Measurements from ENCODE around the gene ALOX12B.
"Not testable (repeated sequence)": the region's sequence is repeated elsewhere in the genome, so short reads cannot be mapped to it uniquely, and the experiment has no call there.

Gene ALOX12B

GRCh38 chr17:8081876-8082275 lies 5.6 kb downstream of the ALOX12B start:
- DNase-seq = no peak

GRCh38 chr17:8080799-8081219 lies 6.7 kb downstream of the ALOX12B start:
- DNase-seq = no peak

GRCh38 chr17:8080208-8080798 lies 7.2 kb downstream of the ALOX12B start:
- no peak for DNase-seq

- peak; percentile 68 to 70 for DNase-seq
Observed at GRCh38 chr17:8079291-8080207, 8.0 kb downstream of the ALOX12B start.

GRCh38 chr17:8077939-8078338 lies 9.6 kb downstream of the ALOX12B start:
- not testable (repeated sequence) for DNase-seq

- no peak for DNase-seq
Observed at GRCh38 chr17:8076502-8077266, 10.8 kb downstream of the ALOX12B start.

- DNase-seq = no peak
Observed at GRCh38 chr17:8075574-8076342, 11.8 kb downstream of the ALOX12B start.

- DNase-seq = no peak
Observed at GRCh38 chr17:8075081-8075480, 12.4 kb downstream of the ALOX12B start.

GRCh38 chr17:8074554-8074953 lies 13.0 kb downstream of the ALOX12B start:
- DNase-seq = no peak

- peak; percentile 86 for DNase-seq
Observed at GRCh38 chr17:8073627-8074484, 13.7 kb downstream of the ALOX12B start.

- DNase-seq = peak; percentile 26 to 32
Observed at GRCh38 chr17:8072729-8073461, 14.6 kb downstream of the ALOX12B start.

- DNase-seq = no peak
Observed at GRCh38 chr17:8072341-8072728, 15.2 kb downstream of the ALOX12B start.

GRCh38 chr17:8071496-8071895 lies 16.0 kb downstream of the ALOX12B start:
- DNase-seq = no peak

- DNase-seq = no peak
Observed at GRCh38 chr17:8069587-8069860, 18.0 kb downstream of the ALOX12B start.

- DNase-seq = no peak
Observed at GRCh38 chr17:8068736-8069586, 18.6 kb downstream of the ALOX12B start.

GRCh38 chr17:8067806-8068205 lies 19.7 kb downstream of the ALOX12B start:
- DNase-seq = no peak

- DNase-seq = no peak
Observed at GRCh38 chr17:8066841-8067775, 20.4 kb downstream of the ALOX12B start.

- DNase-seq = no peak
Observed at GRCh38 chr17:8064561-8065019, 22.9 kb downstream of the ALOX12B start.
